Ramos (cell line): Measurements from ENCODE around the gene INSR.
"Not testable (repeated sequence)": the region's sequence is repeated elsewhere in the genome, so short reads cannot be mapped to it uniquely, and the experiment has no call there.

Source experiments
- in situ Hi-C: fragments of 300-500 bp; cut with MboI; formaldehyde crosslinking; loops from one replicate; pipeline ENCODE4 v1.14.3; 2022; ENCODE audit warnings: low sequenced_read_pairs; ENCODE audit not compliant: unreplicated experiment

INSR gene

DNA sequence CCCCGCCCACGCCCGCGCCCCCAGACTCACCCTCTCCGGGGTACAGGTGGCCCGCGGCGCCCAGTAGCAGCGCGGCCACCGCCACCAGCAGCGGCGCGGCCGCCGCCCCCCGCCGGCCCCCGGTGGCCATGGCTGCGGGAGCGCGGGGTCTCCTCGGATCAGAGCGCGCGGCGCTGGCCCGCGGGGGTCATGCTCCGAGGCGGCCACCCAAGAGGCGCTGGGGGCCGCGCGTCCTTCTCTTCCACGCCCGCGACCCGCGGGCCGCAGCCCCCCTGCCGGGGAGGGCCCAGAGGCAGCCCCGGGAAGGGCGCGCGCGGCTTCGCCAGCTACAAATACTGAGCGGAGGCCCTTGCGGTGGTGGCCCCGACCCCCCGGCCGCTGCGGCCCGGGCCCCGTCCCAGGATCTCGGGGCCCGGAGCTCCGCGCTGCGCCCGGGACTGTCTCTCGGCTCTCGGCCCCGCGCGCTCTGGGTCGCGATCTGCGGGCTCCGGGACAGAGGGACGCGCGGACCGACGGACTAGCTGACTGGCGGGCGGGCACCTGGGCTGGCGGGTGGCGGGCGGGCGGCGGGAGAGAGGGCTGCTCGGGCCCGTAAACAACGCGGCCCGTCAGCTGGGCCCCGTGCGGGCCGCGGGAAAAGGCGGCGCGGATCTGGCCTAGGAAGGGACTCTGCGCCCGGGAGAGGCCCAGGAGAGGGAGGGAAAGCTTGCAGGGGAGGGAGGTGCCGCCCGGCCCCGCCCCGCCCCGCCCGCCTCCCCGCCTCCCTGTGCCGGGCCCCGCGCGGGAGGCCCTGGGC lies at the start of gene INSR:
Gene INSR, minus strand, starts transcription at position 653 of the 796 bp plus-strand sequence. Its CDS starts 523 bp downstream, at position 130.
- in situ Hi-C loops: loop anchor here (5.0 kb wide), 1 partner anchor 97 kb away; no protein-coding TSS in a partner anchor

DNA sequence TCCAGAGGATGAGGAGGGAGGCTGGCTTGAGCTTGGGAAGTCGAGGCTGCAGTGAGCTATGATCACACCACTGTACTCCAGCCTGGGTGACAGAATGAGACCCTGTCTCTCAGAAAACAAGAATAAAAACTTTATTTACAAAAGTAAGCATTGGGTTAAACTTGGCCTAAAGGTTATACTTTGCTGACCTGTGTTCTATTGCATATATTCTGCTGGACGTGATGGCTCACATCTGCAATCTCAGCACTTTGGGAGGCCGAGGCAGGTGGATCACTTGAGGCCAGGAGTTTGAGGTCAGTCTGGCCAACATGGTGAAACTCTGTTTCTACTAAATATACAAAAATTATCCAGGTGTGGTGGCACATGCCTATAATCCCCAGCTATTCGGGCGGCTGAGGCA lies 47.9 kb upstream of the INSR start:
- in situ Hi-C loops: no loop called here

DNA sequence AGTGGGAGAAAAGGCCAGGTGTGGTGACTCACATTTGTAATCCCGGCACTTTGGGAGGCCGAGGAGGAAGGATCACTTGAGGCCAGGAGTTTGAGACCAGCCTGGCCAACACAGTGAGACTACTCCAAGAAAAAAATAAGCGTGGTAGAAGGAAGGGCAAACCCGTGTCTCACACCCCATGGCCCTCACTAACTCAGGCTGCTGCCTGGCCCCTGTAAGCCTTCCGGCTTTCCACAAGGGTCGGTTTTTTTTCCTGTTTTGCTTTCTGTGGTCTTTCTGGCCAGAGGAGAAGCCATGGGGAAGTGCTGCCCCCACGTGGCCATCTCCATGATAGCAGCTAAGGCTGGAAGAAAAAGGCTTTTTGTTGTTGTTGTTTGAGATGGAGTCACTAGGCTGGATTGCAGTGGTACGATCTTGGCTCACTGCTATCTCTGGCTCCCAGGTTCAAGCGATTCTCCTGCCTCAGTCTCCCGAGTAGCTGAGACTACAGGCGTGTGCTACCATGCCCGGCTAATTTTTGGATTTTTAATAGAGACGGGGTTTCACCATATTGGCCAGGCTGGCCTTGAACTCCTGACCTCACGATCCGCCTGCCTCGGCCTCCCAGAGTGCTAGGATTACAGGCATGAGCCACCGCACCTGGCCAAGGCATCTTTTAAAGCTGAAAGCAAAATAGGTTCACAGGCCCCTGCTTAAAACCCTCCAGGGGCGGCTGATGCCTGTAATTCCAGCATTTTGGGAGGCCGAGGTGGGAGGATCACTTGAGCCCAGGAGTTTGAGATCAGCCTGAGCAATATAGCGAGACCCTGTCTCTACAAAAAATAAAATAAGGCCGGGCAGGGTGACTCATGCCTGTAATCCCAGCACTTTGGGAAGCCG lies 47.0 kb upstream of the INSR start:
- in situ Hi-C loops: no loop called here

DNA sequence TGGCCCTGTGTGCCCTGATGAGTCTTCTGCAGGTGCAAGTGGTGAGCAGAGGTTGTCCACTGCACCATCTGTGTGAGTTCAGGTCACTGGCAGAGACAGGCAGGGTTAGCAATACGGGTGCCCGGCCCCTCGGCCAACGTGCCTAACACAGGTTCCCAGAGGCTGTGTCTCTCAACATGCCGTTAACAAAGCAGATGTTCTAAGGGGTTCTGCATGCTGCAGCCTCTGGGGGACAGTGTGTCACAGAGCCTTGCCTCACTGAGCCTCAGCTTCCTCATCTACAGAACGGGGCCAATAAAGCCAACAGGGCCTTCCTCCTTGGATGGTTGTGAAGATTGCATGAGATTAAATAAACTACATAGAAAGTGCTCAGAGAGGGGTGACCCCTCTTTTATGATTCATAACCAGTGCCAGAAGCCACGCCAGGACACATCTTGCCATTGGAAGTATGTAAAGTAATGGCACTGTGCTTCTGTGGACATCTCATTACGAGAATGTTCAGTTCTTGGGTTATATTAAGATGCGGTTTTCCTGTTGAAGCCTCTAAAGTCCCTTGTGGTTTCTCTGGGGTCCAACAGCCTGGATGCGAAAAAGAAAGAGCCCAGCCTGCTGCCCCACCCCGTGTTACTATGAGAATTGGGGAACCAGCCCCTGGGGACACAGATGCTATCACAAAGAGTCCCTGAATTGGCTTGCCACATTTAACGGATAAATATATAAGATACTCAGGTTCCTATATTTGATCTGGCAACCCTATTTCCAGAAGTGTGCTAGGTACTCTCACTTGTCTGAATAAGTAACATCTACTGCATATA lies 43.4 kb upstream of the INSR start:
- in situ Hi-C loops: no loop called here

DNA sequence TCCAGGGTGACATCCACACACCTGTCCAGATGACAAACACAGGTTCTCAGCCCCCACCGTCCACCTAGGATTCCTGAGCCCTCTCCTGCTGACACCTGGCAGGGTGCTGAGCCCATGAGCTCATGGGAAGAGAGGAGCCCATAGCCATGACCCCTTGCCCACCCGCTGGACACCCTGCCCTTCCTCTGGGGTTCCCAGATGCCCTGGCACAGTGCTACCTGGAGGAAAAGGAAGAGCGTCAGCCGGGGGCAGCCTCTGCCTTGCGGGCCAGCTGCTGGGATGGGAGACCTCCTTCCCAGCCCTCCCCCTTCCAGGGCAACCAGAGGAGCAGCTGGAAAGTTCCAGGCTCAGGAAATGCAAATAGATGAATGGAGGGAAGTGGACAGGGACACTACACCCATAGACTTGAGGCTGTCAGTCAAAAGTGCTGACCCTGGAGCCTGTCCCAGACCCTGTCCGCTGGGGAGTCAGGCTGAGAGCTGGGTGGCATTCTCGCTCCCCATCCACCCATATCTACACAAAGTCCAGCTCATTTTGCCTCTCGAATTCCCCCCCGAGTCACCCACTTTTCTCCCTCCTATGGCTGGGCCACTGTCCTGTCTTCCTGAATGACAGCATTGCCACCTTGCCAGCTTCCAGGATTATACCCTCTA lies 42.2 kb upstream of the INSR start:
- in situ Hi-C loops: no loop called here

DNA sequence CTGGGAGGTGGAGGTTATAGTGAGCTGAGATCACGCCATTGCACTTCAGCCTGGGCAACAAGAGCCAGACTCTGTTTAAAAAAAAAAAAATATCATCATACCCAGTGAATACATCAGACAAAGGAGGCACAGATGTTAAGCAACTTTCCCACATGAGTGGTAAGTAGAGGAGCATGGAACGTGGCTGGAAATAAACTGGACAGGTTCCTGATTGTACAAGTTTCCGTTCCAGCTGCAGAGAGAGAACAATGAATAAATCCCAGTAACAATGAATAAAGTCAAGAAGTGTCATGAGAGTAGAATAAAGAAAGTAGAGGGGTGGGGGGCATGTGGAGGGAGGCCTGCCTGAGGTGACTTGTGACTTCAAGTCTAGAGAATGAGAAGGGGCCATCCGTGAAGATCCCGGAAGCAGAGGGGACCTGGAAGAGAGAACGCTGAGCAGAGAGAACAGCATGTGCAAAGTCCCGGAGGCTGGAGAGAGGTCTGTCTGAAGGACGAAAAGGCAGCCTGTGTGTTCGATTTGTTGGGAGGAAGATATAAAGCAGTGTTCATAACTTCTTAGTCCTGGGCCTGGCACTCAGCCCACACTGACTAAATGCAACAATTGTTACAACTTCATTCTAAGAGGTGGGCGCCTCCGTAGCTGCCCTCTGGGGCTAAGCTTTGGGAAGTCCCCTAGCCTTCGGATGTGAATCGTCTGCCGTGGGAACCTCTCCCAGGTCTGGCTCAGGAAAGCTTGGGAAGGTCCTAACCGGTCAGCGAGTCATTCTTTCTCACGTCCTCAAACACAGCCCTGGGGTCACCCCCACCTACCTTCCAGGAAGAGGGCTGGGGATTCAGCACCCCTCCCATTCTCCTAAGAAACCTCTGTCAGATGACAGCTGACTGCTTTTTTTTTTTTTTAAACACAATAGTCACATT lies 39.2 kb upstream of the INSR start:
- in situ Hi-C loops: no loop called here

DNA sequence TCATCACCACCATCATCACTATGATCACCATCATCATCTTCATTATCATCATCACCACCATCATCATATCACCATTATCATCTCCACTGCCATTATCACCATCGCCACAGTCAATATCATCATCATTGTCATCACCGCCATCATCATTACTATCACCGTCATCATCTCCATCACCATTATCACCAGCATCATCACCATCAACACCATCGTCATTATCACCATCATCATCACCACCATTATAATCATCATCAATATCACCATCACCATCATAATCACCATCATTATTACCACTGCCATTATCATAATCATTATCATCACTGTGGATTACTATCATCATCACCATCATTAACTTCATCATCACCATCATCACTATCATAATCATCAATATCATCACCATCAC lies 37.2 kb upstream of the INSR start:
- in situ Hi-C loops: no loop called here

DNA sequence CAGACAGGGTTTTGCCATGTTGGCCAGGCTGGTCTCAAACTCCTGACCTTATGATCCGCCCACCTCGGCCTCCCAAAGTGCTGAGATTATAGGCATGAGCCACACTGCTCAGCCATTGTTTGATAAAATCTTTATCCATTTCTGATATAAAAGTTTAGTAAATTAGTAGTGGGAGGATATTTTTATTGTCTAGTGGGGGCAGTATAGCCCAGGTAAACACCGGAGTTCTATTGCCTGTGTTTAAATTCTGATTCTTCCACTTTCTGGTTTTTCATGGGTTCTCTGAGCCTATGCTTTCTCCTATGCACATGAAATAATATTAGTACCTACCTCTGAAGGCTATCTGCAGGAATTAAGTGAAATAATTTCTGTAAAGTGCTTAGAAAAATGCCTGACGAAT lies 34.4 kb upstream of the INSR start:
- in situ Hi-C loops: loop anchor here (10.0 kb wide), 2 partner anchors 184 to 224 kb away; no protein-coding TSS in a partner anchor

DNA sequence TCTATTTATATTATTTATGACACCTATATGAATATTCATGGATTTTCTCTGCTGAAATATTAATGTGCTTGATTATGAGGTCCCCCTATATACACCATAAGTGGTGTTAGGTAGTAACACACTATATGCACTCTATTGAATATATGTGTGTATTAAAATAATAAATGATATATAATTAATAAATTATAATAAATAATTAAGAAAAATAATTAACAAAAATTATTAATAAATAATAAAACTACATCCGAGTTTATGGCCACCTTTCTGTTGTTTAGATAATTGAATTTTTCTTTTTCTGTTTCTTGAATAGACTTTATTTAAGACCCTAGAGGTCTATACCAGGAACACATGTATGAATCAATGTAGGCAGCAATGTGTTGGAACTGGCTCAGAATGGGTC lies 33.6 kb upstream of the INSR start:
- in situ Hi-C loops: loop anchor here (10.0 kb wide), 2 partner anchors 183 to 223 kb away; no protein-coding TSS in a partner anchor

DNA sequence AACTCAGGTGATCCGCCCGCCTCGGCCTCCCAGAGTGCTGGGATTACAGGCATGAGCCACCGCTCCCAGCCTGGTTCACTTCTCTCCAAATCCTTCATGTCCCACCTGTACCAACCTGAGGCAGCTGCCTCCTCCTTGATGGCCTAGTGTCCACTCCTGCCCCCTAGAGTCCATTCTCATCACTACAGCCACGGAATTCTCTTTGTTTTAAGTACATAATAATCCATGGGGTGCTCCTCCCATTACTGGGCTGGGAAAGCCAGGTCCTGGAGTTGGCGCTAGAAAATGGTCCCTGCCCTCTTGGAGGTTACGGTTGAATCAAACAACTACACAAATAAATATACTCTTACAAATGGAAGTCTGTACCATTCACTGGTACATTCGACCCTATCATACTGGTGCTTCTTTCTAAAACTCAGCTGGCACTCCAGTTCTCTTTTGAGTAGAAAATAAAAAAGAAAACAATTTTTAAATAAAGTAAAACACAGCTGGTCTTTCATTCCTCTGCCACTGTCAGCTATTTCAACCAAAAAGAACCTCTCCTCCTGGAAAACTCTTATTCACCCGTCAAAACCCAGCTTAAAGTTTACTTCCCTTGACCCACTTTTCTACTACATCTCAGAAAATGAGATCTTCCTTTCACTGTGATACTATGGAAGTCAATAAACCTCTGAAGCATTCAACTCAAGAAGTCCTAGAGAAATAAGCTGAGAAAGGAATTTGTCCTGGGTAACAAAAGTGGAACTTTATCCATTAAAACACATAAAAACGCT lies 32.1 kb upstream of the INSR start:
- in situ Hi-C loops: loop anchor here (10.0 kb wide), 2 partner anchors 181 to 221 kb away; no protein-coding TSS in a partner anchor

DNA sequence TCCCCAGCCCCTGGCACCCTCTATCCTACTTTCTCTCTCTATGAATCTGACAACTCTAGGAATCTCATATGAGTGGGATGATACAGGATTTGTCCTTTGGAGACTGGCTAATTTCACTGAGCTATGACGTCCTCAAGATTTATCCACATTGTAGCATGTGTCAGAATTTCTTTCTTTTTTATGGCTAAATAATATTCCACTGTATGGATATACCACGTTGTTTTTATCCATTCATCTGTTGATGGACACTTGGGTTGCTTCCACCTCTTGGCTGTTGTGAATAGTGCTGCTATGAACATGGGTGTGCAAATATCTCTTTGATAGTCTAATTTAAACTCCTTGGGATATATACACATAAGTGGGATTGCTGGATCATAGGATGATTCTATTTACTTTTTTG lies 24.0 kb upstream of the INSR start:
- in situ Hi-C loops: no loop called here

DNA sequence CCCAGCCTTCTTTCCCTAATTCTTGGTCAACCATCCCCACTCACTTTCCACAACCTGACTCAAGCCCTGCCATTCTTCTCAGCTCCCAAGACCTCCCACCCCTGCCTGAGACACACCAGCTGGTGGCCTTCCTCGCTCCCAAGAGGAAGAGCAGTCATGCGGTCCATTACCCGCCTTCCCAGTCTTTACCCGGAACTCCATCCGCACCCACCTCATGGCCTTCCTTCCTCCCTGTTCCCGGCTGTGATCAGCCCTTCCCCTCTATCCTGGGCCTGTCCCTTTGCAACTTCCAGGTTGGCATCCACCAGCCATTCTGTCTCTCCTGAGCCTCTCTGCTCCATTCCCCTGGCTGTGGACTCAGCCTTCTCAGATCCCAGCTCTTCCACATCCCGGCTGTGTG lies 18.6 kb upstream of the INSR start:
- in situ Hi-C loops: no loop called here

DNA sequence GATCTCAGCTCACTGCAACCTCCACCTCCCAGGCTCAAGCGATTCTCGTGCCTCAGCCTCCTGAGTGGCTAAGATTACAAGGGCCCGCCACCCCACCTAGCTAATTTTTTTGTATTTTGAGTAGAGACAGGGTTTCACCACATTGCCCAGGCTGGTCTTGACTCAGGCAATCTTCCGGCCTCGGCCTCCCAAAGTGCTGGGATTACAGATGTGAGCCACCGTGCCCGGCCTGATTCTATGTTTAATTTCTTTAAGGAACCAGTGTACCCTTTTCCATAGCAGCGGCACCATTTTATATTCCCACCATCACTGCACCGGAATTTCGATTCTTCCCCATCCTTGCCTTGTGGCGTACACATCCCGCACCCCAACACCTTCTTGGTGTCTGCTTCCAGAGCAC lies 17.7 kb upstream of the INSR start:
- in situ Hi-C loops: no loop called here

DNA sequence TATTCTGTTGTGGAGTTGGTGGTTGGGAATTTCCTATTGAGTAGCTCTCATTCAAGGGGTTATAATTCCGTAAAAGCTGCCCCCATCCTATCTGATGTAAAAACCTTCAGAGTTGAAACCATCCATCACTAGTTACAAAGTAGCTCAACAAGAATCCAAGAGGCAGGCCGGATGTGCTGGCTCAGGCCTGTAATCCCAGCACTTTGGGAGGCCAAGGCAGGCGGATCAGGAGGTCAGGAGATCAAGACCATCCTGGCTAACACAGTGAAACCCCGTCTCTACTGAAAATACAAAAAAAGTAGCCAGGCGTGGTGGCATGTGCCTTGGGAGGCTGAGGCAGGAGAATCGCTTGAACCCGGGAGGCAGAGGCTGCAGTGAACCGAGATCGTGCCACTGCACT lies 14.1 kb upstream of the INSR start:
- in situ Hi-C loops: not testable (repeated sequence)

DNA sequence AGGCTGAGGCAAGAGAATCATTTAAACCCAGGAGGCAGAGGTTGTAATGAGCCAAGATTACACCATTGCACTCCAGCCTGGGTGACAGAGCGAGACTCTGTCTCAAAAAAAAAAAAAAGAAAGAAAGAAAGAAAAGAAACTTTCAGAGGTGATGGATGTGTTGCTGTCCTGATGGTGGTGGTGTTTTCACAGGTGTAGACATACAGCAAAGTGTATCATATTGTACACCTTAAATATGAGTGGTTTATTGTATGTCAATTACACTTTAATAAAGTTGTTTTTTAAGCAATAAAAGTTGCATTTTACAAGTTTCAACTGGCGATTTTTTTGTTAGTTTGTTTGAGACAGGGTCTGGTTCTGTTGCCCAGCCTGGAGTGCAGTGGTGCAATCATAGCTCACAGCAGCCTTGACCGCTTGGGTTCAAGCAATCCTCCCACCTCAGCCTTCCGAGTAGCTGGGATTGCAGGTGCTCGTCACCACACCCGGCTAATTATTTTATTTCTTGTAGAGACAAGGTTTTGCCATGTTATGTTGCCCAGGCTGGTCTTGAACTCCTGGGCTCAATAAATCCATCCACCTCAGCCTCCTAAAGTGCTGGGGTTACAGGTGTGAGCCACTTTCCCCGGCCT lies 13.5 kb upstream of the INSR start:
- in situ Hi-C loops: no loop called here

DNA sequence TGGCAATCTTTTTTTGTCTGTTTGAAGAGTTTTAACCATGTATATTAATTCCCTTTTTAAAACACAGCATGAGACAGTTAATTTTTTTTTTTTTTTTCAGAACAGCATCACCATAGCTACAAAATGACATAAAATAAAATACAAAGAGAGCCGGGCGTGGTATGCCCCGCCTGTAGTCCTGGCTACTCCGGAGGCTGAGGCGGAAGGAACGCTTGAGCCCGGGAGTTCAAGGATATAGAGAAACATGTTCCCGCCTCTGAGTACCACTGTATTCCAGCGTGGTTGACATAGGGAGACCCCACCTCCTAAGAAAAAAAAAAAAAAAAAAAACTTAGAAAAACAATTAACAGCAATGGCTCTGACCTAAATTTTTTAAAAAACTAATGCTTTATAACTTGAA lies 10.0 kb upstream of the INSR start:
- in situ Hi-C loops: no loop called here

DNA sequence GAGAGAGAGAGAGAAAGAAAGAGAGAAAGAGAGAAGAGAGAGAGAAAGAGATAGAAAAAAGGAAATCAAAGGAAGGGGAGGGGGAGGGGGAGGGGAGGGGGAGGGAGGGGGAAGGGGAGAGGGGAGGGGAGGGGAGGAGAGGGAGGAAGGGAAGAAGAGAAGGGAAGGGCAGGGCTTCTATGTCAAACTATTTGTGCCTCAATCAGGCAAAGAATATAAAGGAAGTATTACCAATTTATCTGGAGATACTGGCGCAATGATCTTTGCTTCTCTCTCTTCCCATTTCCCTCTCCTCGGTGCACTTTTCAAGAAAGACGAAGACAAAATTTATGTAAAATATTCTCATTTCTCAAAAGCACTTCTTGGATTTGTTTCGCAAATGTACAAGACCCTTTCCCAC lies 9.3 kb upstream of the INSR start:
- in situ Hi-C loops: no loop called here

DNA sequence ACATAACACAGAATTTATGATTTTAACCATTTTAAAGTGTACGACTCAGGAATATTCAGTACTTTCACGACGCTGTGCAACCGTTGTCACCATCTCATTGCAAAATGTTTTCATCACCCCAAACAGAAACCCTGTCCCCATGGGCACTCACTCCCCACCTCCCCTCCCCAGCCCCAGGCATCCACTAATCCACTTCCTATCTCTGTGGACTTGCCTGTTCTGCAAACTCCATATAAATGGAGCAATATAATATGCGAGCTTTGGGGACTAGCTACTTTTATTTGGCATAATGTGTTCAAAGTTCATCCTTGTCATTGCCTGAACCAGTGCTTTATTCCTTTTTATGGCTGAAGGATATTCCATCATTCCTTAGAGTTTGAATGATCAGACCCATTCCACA lies 7.3 kb upstream of the INSR start:
- in situ Hi-C loops: no loop called here
